ENCODE data around the gene CHCHD3. TPM values are rescaled to one million over a fixed set of nuclear protein-coding genes. Genes with fewer than 3 reads are reported as not detected.

Gene CHCHD3
- total and polyA plus RNA-seq, 7 donors, result 61.7 to 93.4 (median 63.7) TPM

- H3K27ac ChIP-seq, result no peak overlapping the region
- H3K9me3 ChIP-seq, result no peaks in the 10 kb centered on the region
- 78 to 88% methylated on average over 1 of the region's 1 CpG for WGBS, 2 donors
- TF ChIP-seq POLR2AphosphoS5 (IDR thresholded peaks at IDR 0.05), result no peak
- no peak for TF ChIP-seq CTCF (IDR thresholded peaks at IDR 0.05)
- no peak for TF ChIP-seq POLR2A (IDR thresholded peaks at IDR 0.05)
- no peak for TF ChIP-seq EP300 (IDR thresholded peaks at IDR 0.05)
- H3K4me3 ChIP-seq, result no peak overlapping the region
- H3K27me3 ChIP-seq, result no peaks in the 10 kb centered on the region
- DNase-seq, result no peak
- no peaks in the 10 kb centered on the region for H3K36me3 ChIP-seq
- intact Hi-C loops (cut with DNase I), result no loop called here
- peaks cover 0 to 20% (median 8%) of the 10 kb centered on the region in 4 donors for H3K4me1 ChIP-seq
Observed at GRCh38 chr7:132997505-132997904, 84.4 kb downstream of the CHCHD3 start.

- no peak overlapping the region for H3K4me3 ChIP-seq
- no peaks in the 10 kb centered on the region for H3K27me3 ChIP-seq
- H3K4me1 ChIP-seq, result peaks cover 0 to 20% (median 7%) of the 10 kb centered on the region in 4 donors
- 91 to 92% methylated on average over 17 of the region's 17 CpGs for WGBS, 2 donors
- DNase-seq, result no peak
- no peak overlapping the region for H3K27ac ChIP-seq
- H3K9me3 ChIP-seq, result no peaks in the 10 kb centered on the region
- TF ChIP-seq CTCF (IDR thresholded peaks at IDR 0.05) (no peak), EP300 (IDR thresholded peaks at IDR 0.05) (no peak), POLR2A (IDR thresholded peaks at IDR 0.05) (no peak), POLR2AphosphoS5 (IDR thresholded peaks at IDR 0.05) (no peak)
- intact Hi-C loops (cut with DNase I), result no loop called here
- H3K36me3 ChIP-seq, result no peaks in the 10 kb centered on the region
Observed at GRCh38 chr7:132996581-132997242, 85.2 kb downstream of the CHCHD3 start.

- H3K27me3 ChIP-seq, result no peaks in the 10 kb centered on the region
- no peaks in the 10 kb centered on the region for H3K9me3 ChIP-seq
- WGBS, 2 donors, result 87 to 96% methylated on average over 5 of the region's 5 CpGs
- no peak overlapping the region for H3K27ac ChIP-seq
- peaks cover 0 to 7% (median 4%) of the 10 kb centered on the region in 4 donors for H3K4me1 ChIP-seq
- H3K4me3 ChIP-seq, result no peak overlapping the region
- no peak for DNase-seq
- no peaks in the 10 kb centered on the region for H3K36me3 ChIP-seq
- intact Hi-C loops (cut with DNase I), result no loop called here
- no peak for TF ChIP-seq EP300 (IDR thresholded peaks at IDR 0.05)
- no peak for TF ChIP-seq POLR2AphosphoS5 (IDR thresholded peaks at IDR 0.05)
- TF ChIP-seq CTCF (IDR thresholded peaks at IDR 0.05), result no peak
- TF ChIP-seq POLR2A (IDR thresholded peaks at IDR 0.05), result no peak
Observed at GRCh38 chr7:132993377-132994013, 88.4 kb downstream of the CHCHD3 start.

GRCh38 chr7:132991615-132992587 lies 90.0 kb downstream of the CHCHD3 start:
- intact Hi-C loops (cut with DNase I), result no loop called here
- Histone ChIP-seq H3K4me1 (peaks cover 0 to 5% (median 4%) of the 10 kb centered on the region in 4 donors), H3K27ac (no peak overlapping the region), H3K9me3 (no peaks in the 10 kb centered on the region), H3K36me3 (no peaks in the 10 kb centered on the region), H3K4me3 (no peak overlapping the region), H3K27me3 (no peaks in the 10 kb centered on the region)
- no peak for DNase-seq
- TF ChIP-seq EP300 (IDR thresholded peaks at IDR 0.05), result no peak
- no peak for TF ChIP-seq POLR2A (IDR thresholded peaks at IDR 0.05)
- TF ChIP-seq CTCF (IDR thresholded peaks at IDR 0.05), result no peak
- no peak for TF ChIP-seq POLR2AphosphoS5 (IDR thresholded peaks at IDR 0.05)
- WGBS, 2 donors, result 79 to 84% methylated on average over 9 of the region's 9 CpGs
